ENCODE measurements around the gene CASP6. TPM values are rescaled to one million over a fixed set of nuclear protein-coding genes. Genes with fewer than 3 reads are reported as not detected.

The CASP6 gene
- total and polyA plus RNA-seq, 2 of the 8 experiments (the other 6 are each of a cell fraction or from before 2014, with no cell fraction given): 29.5 to 35.1 TPM

DNA sequence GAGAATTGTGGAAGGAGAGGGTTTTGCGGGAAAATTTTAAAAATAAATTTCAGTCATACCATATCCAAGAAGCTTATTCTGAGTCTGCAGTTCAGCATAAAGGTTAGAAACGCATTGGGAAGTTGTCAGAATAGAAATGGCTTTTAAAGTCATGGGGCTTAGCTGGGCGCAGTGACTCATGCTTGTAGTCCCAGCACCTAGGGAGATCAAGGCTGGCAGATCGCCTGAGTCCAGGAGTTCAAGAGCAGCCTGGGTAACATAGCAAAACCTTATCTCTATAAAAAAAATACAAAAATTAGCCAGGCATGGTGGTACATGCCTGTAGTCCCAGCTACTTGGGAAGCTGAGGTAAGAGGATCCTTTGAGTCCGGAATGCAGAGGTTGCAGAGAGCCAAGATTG is 30.5 kb upstream of the CASP6 start:
- H3K27ac ChIP-seq (ENCODE audit: low read depth, low read length): no peak overlapping the region
- H3K14ac ChIP-seq (ENCODE audit: insufficient read length): no peak overlapping the region
- no peak overlapping the region for H2BK20ac ChIP-seq (ENCODE audit: low read length)
- H4K91ac ChIP-seq (replicated peaks; ENCODE audit: insufficient read length, low read length): no peak overlapping the region
- H3K4me2 ChIP-seq (ENCODE audit: insufficient read depth in 1 of 2, low read depth in 2 of 2, low read length in 2 of 2): no peak overlapping the region
- no peak overlapping the region for H4K5ac ChIP-seq (ENCODE audit: insufficient read length, low read depth, low read length)
- no peak overlapping the region for H3K18ac ChIP-seq (ENCODE audit: extremely low read depth, low read length)
- H3K4ac ChIP-seq (replicated peaks; ENCODE audit: insufficient read length, low read depth, low read length): no peak overlapping the region
- H4K20me1 ChIP-seq (replicated peaks in 1 of 2; ENCODE audit: control insufficient read depth in 1 of 2, insufficient read depth in 2 of 2, low read length in 2 of 2): no peaks in the 10 kb centered on the region
- no peak overlapping the region for H2AFZ ChIP-seq (ENCODE audit: low read length)
- no peak overlapping the region for H3K4me3 ChIP-seq (ENCODE audit: extremely low read depth in 1 of 4, insufficient read depth in 2 of 4, low read depth in 3 of 4, low read length in 4 of 4)
- no peak overlapping the region for H4K8ac ChIP-seq (ENCODE audit: extremely low read depth, insufficient read depth, low read length)
- FAIRE-seq (no peak), DNase-seq (ENCODE audit: low read depth in 1 of 2, low spot score in 2 of 2) (no peak)
- H3K56ac ChIP-seq (replicated peaks; ENCODE audit: insufficient read length, low read depth, low read length): no peak overlapping the region
- H2AK5ac ChIP-seq (ENCODE audit: low read depth, low read length): no peak overlapping the region
- H3K4me1 ChIP-seq (replicated peaks in 1 of 4; ENCODE audit: control insufficient read depth in 3 of 4, insufficient read depth in 4 of 4, low read length in 3 of 4): no peaks in the 10 kb centered on the region
- H3K79me1 ChIP-seq (ENCODE audit: low read depth, low read length): no peaks in the 10 kb centered on the region
- H3K9me3 ChIP-seq (ENCODE audit: insufficient read depth in 2 of 2, low read depth in 1 of 2, low read length in 1 of 2): no peaks in the 10 kb centered on the region
- WGBS, 2 experiments (ENCODE audit: extremely low coverage in 1 of 2, insufficient coverage in 1 of 2, insufficient read length in 1 of 2, insufficient replicate concordance in 2 of 2, low coverage in 1 of 2, low lambda C conversion rate in 2 of 2, missing lambda C conversion rate in 1 of 2): 95% methylated on average over 5 of the region's 5 CpGs; no CpG with 5 or more reads in 1 of the 2 experiments
- peaks cover 4% of the 10 kb centered on the region for H3K23me2 ChIP-seq (ENCODE audit: low read depth, low read length)
- no peaks in the 10 kb centered on the region for H3K36me3 ChIP-seq (ENCODE audit: control insufficient read depth in 2 of 4, insufficient read depth in 4 of 4, low read length in 3 of 4)
- peaks cover 0 to 6% of the 10 kb centered on the region in 2 experiments; a peak in 2 of 4 replicates for H3K79me2 ChIP-seq (ENCODE audit: control insufficient read depth in 1 of 2, insufficient read depth in 2 of 2, low read length in 2 of 2)
- H2BK120ac ChIP-seq (replicated peaks; ENCODE audit: low read depth, low read length): no peak overlapping the region
- H3K9ac ChIP-seq (replicated peaks in 1 of 4; ENCODE audit: extremely low read depth in 1 of 4, low read depth in 3 of 4, low read length in 3 of 4): no peak overlapping the region
- no peak overlapping the region for H2BK12ac ChIP-seq (ENCODE audit: low read depth, low read length)
- no peak overlapping the region for H3K23ac ChIP-seq (ENCODE audit: insufficient read length)
- ChIA-PET POLR2A (ENCODE audit: partially characterized antibody) (interaction anchor here (1.3 kb wide), 1 partner anchor 30 kb away, joined by 3 read pairs; the partner anchor contains the start of gene CASP6), CTCF (ENCODE audit: partially characterized antibody) (no interaction called here)
- H2BK15ac ChIP-seq (ENCODE audit: low read length): no peak overlapping the region
- H2BK5ac ChIP-seq (ENCODE audit: low read depth, low read length): no peak overlapping the region
- H3K27me3 ChIP-seq (replicated peaks in 1 of 4; ENCODE audit: control insufficient read depth in 3 of 4, extremely low read depth in 1 of 4, insufficient read depth in 3 of 4, low read length in 3 of 4): no peaks in the 10 kb centered on the region
- TF ChIP-seq FOSL1 (IDR thresholded peaks at IDR 0.05; ENCODE audit: insufficient read depth, low read depth, low read length) (no peak), RAD21 (IDR thresholded peaks at IDR 0.05 in 1 of 2, conservative IDR thresholded peaks at IDR 0.05 in 1 of 2; ENCODE audit: low read depth in 2 of 2, low read length in 2 of 2) (no peak), KDM5A (IDR thresholded peaks at IDR 0.05; ENCODE audit: low read length) (no peak), POLR2A (IDR thresholded peaks at IDR 0.05; ENCODE audit: control extremely low read depth in 1 of 2, low read depth in 2 of 2, low read length in 2 of 2) (no peak), SP4 (IDR thresholded peaks at IDR 0.05; ENCODE audit: low read length) (no peak), CTBP2 (IDR thresholded peaks at IDR 0.05; ENCODE audit: borderline replicate concordance, insufficient read depth, insufficient read length, low read length) (no peak), SIX5 (IDR thresholded peaks at IDR 0.05; ENCODE audit: low read depth, low read length) (no peak), NANOG (IDR thresholded peaks at IDR 0.05; ENCODE audit: insufficient read depth, low read depth, low read length, poor library complexity, severe bottlenecking) (no peak), SAP30 (IDR thresholded peaks at IDR 0.05; ENCODE audit: insufficient read depth, insufficient replicate concordance, low read length) (no peak)
- TF ChIP-seq, protein P1, sequence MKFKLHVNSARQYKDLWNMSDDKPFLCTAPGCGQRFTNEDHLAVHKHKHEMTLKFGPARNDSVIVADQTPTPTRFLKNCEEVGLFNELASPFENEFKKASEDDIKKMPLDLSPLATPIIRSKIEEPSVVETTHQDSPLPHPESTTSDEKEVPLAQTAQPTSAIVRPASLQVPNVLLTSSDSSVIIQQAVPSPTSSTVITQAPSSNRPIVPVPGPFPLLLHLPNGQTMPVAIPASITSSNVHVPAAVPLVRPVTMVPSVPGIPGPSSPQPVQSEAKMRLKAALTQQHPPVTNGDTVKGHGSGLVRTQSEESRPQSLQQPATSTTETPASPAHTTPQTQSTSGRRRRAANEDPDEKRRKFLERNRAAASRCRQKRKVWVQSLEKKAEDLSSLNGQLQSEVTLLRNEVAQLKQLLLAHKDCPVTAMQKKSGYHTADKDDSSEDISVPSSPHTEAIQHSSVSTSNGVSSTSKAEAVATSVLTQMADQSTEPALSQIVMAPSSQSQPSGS (IDR thresholded peaks at IDR 0.05; ENCODE audit: low read length): no peak
- TF ChIP-seq, protein P2, sequence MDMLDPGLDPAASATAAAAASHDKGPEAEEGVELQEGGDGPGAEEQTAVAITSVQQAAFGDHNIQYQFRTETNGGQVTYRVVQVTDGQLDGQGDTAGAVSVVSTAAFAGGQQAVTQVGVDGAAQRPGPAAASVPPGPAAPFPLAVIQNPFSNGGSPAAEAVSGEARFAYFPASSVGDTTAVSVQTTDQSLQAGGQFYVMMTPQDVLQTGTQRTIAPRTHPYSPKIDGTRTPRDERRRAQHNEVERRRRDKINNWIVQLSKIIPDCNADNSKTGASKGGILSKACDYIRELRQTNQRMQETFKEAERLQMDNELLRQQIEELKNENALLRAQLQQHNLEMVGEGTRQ (IDR thresholded peaks at IDR 0.05; ENCODE audit: low read length): no peak
